ENCODE results near the gene PNPLA7. TPM values are rescaled to one million over a fixed set of nuclear protein-coding genes. Genes with fewer than 3 reads are reported as not detected.

The PNPLA7 gene
- total and polyA plus RNA-seq, 2 of the 13 experiments (the other 11 are each of a cell fraction or from before 2014, with no cell fraction given): 0.42 to 1.5 TPM

- POLR2A ChIA-PET: no interaction called here
- Histone ChIP-seq H2AFZ (ENCODE audit: low read length) (no peak overlapping the region), H3K27me3 (ENCODE audit: control insufficient read depth in 1 of 2, insufficient read depth in 2 of 2, low read length in 2 of 2) (peaks cover 5 to 23% of the 10 kb centered on the region in 2 experiments; a peak in 2 of 5 replicates), H3K36me3 (replicated peaks in 1 of 2; ENCODE audit: control insufficient read depth in 1 of 2, insufficient read depth in 2 of 2, low read length in 2 of 2) (no peaks in the 10 kb centered on the region), H3K27ac (ENCODE audit: extremely low read length, insufficient read depth, low read length) (no peak overlapping the region), H3K4me1 (ENCODE audit: insufficient read depth, low read length) (peaks cover 41% of the 10 kb centered on the region), H3K79me2 (ENCODE audit: insufficient read depth, low read length) (no peaks in the 10 kb centered on the region), H3K4me3 (replicated peaks in 1 of 3; ENCODE audit: insufficient read depth in 1 of 3, low read depth in 2 of 3, low read length in 3 of 3) (no peak overlapping the region), H3K9me3 (ENCODE audit: low read length) (peaks cover 17% of the 10 kb centered on the region), H3K9ac (ENCODE audit: insufficient read depth, low read depth, low read length) (no peak overlapping the region), H3K4me2 (ENCODE audit: low read depth, low read length) (no peak overlapping the region; the same call in 1 of the 2 replicates), H4K20me1 (ENCODE audit: insufficient read depth, low read length) (no peaks in the 10 kb centered on the region)
- BruUV-seq (replicated peaks): no TSS peak
- no peak for FAIRE-seq
- no peak for TF ChIP-seq TRIM22 (IDR thresholded peaks at IDR 0.05)
- no peak for TF ChIP-seq SCMH1 (CRISPR knock-in tag; IDR thresholded peaks at IDR 0.05; ENCODE audit: borderline replicate concordance)
- no peak for TF ChIP-seq FOXK1 (CRISPR knock-in tag; IDR thresholded peaks at IDR 0.05; ENCODE audit: borderline replicate concordance, low read depth)
- TF ChIP-seq ZGPAT (CRISPR knock-in tag; IDR thresholded peaks at IDR 0.05): no peak
- TF ChIP-seq MAFF (IDR thresholded peaks at IDR 0.05; ENCODE audit: low read depth, low read length): no peak
- no peak for TF ChIP-seq NFYC (CRISPR knock-in tag; IDR thresholded peaks at IDR 0.05)
- no peak for TF ChIP-seq FOXA3 (CRISPR knock-in tag; IDR thresholded peaks at IDR 0.05)
- TF ChIP-seq CBX1 (IDR thresholded peaks at IDR 0.05; ENCODE audit: low read depth): no peak
- no peak for TF ChIP-seq ZNF576 (CRISPR knock-in tag; IDR thresholded peaks at IDR 0.05)
- TF ChIP-seq ZKSCAN5 (CRISPR knock-in tag; IDR thresholded peaks at IDR 0.05): no peak
- TF ChIP-seq RFXANK (CRISPR knock-in tag; IDR thresholded peaks at IDR 0.05): no peak
- TF ChIP-seq FOXO1 (CRISPR knock-in tag; IDR thresholded peaks at IDR 0.05): no peak
- no peak for TF ChIP-seq KLF6 (CRISPR knock-in tag; IDR thresholded peaks at IDR 0.05)
- TF ChIP-seq THRA (CRISPR knock-in tag; IDR thresholded peaks at IDR 0.05; ENCODE audit: borderline replicate concordance): no peak
- TF ChIP-seq MLLT10 (CRISPR knock-in tag; IDR thresholded peaks at IDR 0.05): no peak
- no peak for TF ChIP-seq TCF12 (IDR thresholded peaks at IDR 0.05)
- TF ChIP-seq TCF12 (CRISPR knock-in tag; IDR thresholded peaks at IDR 0.05): no peak
- no peak for TF ChIP-seq RCOR2 (CRISPR knock-in tag; IDR thresholded peaks at IDR 0.05)
- TF ChIP-seq LBX2 (CRISPR knock-in tag; IDR thresholded peaks at IDR 0.05; ENCODE audit: borderline replicate concordance): no peak
- CTCF ChIA-PET (ENCODE audit: low intra/inter-chr PET ratio, low total read pairs): no interaction called here
- no peak for ATAC-seq
- 43% methylated on average over 8 of the region's 29 CpGs for WGBS (ENCODE audit: low lambda C conversion rate)
- in situ Hi-C loops (cut with HindIII; ENCODE audit: extremely low pct_ligation_motif_present, low pct_unique_long_range_greater_than_20kb): no loop called here
- no peak for DNase-seq (ENCODE audit: low spot score)
- intact Hi-C loops (cut with micrococcal nuclease; ENCODE audit: unreplicated experiment): no loop called here
Measured at GRCh38 chr9:137477778-137478612, 72.2 kb downstream of the PNPLA7 start.

Measured in HepG2 (cell line).